GM21367 (cell line): ENCODE data around the gene MELTF.

ENCODE experiments used
- ATAC-seq: cut with Tn5 transposase; IDR thresholded peaks from one replicate; pipeline ENCODE4 v1.9.1; 2021; ENCODE audit not compliant: unreplicated experiment

Gene MELTF

DNA sequence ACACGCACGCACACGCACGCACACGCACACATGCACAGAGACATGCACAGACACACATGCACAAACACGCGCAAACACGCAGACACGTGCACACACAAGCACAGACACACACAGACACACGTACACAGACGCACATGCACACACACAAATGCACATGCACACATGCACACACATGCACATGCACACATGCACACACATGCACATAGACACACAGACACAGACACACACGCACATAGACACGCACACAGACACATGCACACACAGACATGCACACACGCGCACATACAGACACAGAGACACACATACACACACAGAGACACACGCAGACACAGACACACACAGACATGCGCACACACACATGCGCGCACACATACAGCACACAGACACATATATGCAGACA, 34.6 kb downstream of the MELTF start:
- ATAC-seq = no peak

DNA sequence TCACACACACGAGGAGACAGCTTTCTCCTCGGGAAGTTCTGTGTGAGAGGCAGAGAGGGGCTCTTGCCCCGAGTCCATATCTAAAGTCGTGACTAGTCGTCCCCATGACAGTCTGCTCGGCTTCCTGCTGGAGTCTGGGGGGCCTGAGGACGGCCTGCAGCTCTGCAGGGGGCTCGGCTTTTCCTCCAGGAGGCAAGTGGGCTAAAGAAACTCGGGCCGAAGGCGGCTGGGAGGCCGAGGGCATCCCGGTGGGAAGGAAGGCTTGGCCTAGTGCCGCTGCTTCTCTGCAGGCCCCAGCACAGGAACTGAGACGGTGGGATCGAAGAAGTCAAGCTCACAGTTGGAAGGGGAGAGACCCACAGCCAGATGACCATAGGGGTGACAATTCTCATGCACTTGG, 35.6 kb downstream of the MELTF start:
- ATAC-seq = no peak

DNA sequence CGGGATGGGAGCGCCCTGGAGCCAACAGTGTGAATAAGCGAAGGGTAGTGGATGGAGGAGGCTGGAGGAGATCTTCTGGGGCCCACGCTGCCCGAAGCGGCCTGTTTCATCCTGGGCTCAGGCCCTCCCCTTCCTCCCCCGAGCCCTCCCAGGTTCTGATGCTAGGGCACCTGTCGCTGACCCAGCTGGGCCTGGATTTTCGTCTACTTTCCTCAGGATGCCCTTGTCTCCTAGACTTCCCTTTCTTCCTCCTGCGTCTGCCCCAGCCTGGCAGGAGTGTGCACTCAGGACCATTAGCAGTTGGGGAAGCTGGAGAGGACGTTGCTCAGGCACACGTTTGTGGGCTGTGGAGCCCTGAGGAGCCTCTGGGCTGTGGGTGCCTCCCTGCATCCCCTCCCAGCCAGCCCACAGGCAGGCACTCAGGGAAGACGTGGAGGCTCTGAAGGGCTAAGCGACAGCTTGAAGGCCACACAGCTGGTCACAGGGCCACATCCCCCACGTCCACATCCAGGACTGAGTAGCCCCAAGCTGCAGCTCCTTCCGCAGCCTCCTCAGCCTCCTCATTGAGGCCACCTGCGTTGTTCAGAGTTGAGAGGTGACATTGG, 37.1 kb downstream of the MELTF start:
- ATAC-seq = no peak

DNA sequence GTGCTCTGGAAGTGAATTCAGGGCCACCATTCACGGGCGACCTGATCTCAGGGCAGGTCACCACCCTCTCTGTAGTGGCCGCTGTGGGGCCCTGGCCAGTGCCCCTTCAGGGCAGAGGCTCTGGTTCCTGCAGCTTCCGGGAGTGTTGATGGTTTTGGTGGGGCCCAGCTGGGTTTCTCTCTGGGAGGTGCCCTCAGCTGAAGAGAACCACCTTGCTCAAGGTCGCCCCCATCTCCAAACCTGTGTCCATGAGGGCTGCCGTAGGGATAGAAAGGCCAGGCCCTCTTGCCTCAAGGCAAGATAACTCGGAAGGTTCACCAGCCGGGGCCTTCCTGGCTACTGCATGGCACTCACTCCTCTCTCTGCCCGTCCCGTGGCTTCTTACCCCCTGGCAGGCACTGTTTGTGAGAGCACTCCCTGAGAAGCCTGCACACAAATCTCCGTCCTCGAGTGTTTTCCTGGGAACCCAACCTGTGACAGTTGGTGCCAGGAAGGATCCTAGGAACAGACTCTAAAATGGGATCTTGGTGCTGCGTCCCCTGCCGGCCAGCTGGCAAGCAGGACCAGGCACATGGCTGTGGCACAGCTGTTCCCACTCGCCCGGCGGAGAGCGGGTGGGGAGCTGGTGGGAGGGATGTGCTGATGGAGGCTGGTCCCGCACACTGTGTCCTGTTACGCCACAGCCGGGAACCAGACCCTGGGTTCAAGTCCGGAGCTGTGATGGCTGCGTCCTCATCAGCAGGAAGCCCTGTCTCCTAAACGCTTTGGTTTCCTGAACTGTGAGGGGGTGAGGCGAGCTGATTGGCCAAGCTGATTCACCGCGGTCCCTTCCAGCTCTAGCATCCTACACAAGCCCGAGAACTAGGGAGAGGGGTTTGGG, 37.8 kb downstream of the MELTF start:
- ATAC-seq = no peak

DNA sequence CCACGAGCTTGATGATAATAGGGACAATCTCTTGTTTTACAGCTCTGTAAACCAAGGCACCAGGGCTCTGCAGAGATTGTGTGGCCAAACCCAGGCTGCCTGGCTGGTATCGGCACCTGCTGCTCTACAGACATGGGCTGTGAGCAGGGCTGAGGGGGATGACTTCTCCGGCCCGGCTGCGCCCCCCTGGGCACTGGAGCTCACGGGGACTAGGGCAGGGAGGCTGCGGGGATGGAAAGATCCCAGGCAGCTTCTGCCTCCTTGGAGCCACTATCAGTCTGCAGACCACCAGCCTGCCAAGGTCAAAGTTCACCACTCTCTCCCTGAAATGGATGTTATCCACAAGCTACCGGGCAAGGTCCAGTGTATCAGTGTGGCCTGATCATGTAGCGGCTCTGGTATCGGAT, 39.0 kb downstream of the MELTF start:
- ATAC-seq = no peak

GRCh38 chr3:196989721-196990262, 39.8 kb downstream of the MELTF start:
- no peak for ATAC-seq

GRCh38 chr3:196988241-196989029, 41.2 kb downstream of the MELTF start:
- ATAC-seq = no peak

- ATAC-seq = no peak
Observed at GRCh38 chr3:196987022-196987421, 42.6 kb downstream of the MELTF start.

DNA sequence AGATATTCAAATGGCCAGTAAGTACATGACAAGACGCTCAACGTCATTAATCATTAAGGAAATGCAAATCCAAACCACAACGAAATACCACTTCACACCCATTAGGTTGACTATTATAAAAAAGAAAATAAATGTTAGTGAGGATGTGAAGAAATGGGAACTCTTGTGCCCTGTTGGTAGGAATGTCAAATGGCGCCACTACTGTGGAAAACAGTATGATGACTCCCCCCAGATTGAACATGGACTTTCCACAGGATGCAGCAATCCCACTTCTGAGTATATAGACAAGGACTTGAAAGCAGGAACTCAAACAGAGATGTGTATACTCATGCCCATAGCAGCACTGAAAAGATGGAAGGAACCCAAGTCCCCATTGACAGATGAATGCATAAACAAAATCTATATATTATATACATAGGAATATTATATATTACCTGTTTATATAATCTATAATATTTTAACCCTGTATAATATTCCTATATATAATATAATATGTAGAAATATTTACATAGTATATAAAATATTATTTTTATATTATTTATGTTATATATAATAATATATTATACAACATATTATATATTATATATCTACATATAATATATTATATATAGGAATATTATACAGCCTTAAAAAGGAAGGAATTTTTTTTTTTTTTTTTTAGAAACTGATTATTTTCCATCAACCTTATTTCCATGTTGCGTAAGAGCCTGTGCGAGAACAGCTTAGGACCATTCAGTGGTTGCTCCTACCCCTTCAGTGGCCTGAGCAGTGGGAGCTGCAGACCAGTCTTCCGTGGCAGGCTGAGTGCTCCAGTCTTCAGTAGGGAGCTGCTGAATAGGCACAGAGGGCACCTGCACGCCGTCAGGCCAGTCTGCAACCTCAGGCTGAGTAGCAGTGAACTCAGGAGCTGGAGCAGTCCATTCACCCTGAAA, 43.4 kb downstream of the MELTF start:
- ATAC-seq = no peak

GRCh38 chr3:196985298-196985697, 44.3 kb downstream of the MELTF start:
- no peak for ATAC-seq

- ATAC-seq = no peak
Observed at GRCh38 chr3:196983186-196983585, 46.4 kb downstream of the MELTF start.

DNA sequence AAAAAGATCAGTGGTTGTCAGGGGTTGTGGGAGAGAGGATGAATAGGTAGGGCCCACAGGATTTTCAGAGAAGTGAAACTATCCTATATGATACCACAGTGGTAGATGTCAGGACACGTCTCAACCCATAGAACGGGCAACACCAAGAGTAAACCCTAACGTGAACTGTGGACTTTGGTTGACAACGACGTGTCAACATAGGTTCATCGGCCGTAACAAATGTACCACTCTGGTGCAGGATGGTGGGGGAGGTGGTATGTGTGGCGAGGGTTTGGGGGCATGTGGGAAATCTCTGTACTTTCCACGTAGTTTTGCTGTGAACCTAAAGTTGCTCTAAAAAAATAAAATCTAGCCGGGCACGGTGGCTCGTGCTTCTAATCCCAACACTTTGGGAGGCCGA, 48.0 kb downstream of the MELTF start:
- no peak for ATAC-seq

DNA sequence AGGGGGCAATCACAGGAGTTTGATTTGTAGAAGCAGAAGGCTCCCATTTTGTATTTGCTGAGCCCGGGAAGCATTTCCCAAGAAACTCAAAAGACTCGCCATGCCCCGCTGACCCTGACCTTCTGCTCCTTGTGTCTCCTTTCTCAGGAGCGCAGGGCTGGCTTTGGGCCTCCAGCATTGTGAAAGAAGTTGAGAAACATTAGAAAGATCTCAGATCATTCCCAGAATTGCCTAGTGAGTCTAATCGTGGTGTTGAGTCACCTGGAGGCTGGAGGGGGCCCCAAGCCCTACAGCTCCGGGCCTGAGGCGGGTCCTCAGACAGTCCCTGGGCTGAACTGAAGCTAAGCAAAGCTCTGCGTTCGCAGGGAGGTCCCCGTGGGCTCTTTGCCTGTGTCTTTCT, 50.1 kb downstream of the MELTF start:
- ATAC-seq = no peak

DNA sequence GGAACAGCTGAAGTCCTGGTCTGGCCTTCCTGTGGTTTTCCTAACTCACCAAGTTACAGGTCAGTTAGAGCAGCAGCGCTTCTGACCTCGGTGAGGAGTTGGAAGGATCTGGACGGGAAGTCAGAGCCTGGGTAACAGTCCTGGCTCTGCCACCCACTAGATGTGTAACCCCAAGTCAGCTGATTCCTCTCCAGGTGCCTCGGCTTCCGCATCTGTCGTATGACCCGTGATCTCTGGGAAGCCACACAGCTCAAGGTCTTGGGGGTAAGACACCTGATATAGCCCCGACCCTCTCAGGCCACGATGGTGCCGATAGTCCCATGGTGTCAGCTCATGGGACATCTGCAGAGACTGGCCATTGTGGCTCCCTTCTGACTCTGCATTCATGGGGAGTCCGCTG, 52.7 kb downstream of the MELTF start:
- ATAC-seq = no peak

DNA sequence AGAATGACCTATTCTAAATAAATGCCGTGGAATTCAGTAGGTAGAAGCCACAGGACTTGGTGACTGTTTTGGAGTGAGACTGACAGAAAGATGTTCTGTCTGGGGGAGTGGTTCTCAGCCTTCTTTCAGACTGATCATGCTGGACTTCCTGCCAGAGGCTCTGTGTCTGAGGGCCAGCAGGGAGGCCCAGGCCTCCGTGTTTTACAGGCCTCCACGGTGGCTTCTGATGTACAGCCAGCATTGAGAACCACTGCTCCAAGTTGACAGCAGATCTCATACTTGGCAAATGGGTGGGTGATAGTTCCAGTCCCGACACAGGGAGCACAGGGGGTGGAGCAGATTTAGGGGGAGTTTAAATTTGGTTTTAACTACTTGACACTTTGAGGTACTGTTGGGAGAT, 54.3 kb downstream of the MELTF start:
- ATAC-seq = no peak

- ATAC-seq = no peak
Observed at GRCh38 chr3:196974661-196975060, 55.0 kb downstream of the MELTF start.

DNA sequence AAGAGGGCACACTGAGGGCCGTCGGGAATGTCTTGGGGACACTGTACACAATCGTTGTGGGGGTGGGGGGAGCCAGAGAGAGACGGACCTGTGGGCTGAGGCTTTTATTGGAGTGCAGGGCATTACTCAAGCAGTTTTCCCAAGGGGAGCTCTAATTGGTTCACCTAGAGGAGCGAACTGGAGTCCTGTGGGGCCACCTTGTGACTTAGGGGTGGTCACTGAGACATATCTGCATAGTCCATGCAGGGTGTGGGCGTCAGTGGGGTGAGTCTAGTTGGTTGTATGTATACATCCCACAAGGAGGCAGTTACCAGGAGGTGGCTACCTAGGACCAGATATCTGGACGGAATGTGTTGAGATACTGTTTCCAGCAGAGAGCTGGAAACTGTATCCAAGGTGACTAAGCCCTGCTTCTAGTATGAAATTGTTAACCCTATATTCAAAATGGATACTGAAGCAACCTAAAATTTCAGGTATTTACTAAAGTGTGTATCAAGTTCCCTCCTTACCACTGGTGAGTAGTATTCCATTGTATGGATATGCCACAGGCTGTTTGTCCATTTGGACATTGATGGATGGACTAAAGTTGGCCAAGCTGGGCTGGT, 58.4 kb downstream of the MELTF start:
- no peak for ATAC-seq

DNA sequence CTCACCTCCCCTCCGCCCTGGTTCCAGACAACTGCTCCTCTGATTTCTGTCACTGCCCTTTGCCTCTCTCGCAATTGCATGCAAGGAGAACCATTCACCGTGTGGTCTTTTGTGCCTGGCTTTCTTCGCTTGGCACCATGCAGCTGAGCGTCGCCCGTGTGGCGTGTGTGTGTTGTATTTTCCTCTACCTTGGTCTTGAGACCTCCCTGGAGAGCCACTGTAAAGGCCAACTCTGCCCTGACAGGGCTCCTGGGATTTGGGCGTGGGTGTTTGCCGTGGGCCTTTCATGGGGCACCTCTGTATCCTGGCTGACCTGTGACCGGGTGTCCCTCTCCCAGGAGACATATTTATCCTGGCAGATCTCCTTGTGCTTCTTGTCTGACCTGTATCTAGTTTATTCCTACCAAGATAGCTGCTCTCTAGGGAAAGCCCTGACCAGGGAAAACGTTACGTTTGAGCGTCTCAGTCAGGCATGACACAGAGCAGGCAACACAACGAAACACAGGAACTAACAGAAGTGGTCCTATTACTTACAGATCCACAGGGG, 59.0 kb downstream of the MELTF start:
- ATAC-seq = no peak

DNA sequence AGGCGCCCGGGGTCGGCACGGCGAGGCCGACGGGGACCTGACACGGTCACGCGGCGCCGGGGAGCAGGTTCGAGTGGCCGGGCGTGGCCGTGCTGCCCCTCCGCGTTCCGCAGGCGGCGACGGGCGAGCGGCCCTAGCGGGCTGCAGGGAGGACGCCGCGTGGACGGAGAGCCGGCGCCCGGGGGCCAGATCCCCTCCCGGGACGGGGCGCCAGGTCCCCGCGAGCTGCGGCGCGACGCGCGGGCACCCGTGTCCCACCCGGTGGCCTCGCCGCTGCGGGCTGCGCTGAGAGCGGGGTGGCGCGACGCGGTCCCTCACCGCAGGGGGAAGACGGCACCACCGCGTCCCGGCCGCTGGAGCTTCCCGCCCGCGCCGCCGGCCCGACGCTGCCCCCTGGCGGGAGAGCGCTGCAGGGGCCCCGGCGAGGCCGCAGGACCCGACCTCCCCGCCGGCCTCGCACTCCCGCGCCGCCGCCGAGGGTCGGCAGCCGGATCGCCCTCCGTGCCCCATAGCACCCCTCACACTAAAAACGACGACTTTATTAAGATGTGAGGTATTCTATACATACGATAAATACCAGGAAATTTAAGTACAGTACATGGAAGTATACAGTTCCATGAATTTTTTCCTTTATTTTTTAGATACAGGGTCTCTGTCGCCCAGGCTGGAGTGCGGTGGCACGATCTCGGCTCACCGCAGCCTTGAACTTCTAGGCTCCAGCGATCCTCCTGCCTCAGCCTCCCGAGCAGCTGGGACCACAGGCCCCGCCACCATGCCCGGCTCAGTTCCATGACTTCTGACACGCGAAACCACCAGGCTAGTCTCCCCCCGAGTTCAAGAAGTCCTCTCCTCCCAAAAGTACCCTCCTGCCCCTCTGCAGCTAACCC, 59.7 kb downstream of the MELTF start:
- ATAC-seq = peak; percentile 59
